Measurements from ENCODE around the gene GATA3.
A peak's percentile ranks its signal among the peaks of the same experiment; 100 is the strongest.

The GATA3 gene

DNA sequence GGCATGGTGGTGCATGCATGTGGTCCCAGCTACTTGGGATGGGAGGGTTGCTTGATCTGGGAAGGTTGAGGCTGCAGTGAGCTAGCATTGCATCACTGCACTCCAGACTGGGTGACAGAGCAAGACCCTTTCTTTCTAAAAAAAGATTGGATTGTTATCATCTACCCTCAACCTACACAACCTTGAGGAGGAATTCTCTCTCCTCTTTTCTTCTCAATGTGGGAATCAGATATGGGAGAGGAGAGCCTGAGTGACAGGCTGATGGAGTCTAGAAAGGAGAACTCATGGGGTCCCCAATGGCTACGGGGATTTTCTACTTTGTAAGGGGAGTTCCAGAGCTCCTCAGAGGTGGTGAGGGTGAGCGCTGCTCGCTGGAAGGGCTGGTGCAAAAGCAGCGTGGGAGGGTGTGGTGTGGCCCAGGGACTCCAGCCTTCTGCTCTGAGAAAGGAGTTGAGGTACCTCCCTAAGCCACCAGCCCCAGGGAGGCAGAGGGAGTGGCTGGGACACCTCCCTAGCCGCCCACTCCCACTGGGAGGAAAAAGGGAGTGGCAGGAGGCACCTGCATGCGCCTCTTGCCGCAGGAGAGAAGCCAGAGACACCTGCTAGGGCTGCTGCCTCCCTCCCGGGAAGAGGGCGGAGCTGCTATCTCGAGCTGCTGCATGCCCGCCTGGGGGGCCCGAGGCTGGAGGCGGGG lies 48.4 kb downstream of the GATA3 start:
- no peak for DNase-seq

GRCh38 chr10:8103543-8103942 lies 49.1 kb downstream of the GATA3 start:
- no peak for DNase-seq

- DNase-seq = no peak
These were observed 49.5 kb downstream of the GATA3 start for GRCh38 chr10:8104005-8104404.

DNA sequence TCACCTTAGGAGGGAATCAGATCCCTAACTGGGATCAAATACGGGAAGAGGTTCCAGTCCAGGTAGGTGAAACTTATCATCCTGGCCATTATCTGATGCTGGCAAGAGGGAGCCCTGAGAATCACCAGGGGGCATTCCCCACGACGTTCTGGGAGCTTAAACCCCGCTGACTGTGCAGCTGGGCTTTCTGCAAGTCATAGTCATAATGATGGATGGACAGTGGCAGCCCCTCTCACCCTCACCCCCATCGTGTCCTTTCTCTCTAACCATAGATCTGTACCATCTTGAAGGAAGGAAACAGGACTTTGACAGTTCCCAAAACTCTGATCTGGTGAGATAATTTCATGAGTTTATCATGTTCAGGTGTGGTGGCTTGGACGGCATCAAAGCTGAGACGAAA lies 50.2 kb downstream of the GATA3 start:
- no peak for DNase-seq

- no peak for DNase-seq
These were observed 51.4 kb downstream of the GATA3 start for GRCh38 chr10:8105932-8106331.

DNA sequence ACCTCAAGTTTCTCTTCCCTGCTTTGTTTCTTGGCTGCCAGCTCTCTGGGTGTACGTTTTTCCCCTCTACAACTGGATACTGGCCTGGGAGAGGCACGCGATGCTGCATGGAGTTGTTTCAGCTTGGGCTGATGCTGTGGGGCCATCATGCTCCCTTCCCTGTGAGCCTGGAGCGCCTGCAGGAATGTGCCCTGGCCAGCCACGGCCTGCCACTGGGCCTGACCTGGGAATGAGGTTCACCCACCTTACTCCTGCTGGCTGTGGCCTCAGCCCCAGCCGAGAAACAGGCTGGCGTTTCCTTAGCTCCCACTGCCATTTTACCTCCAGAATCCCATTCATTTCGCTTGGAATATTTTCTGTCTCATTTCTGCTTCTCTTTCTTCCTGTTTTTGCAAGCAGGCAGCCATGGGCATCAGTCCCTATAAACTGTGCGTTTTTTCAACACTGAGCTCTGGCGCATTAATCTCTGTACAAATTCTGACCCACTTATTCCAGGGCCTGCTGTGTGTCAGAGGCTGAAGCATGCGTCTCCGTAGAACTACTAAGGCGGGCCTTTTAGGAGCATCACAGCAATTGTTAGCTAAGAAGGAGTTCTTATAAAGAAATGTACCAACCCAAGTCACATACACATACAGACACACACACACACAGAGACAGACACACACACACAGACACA lies 57.9 kb downstream of the GATA3 start:
- no peak for DNase-seq

DNA sequence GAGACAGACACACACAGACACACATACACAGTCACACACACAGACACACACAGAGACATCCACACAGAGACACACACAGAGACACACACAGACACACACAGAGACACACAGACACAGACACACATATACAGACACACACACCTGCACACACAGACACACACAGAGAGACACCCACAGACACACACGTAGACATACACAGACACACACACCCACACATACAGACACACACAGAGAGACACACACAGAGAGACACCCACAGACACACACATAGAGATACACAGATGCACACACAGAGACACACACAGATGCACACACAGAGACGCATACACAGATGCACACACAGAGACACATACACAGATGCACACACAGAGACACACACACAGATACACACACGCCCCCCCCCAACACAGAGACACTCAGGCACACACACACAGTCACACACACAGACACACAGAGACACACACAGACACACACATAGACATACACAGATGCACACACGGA lies 58.5 kb downstream of the GATA3 start:
- DNase-seq = no peak

DNA sequence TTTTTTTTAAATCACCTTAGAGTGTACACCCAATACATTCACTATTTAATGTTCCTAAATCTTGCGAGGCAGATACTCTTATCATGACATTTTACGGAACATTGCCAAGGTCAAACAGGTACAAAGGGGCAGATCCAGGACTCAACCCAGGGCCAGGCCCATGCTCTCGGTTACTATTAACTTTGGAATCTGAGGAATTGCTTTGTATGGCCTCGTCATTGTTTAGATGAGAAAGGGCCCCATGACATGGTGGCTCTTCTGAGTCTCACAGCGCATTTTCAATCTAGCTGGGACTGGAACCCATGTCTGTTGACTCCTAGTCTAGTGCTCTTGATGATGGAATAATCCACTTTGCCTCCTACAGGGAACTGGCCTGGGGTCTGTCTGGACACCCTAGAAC lies 59.1 kb downstream of the GATA3 start:
- DNase-seq = no peak

DNA sequence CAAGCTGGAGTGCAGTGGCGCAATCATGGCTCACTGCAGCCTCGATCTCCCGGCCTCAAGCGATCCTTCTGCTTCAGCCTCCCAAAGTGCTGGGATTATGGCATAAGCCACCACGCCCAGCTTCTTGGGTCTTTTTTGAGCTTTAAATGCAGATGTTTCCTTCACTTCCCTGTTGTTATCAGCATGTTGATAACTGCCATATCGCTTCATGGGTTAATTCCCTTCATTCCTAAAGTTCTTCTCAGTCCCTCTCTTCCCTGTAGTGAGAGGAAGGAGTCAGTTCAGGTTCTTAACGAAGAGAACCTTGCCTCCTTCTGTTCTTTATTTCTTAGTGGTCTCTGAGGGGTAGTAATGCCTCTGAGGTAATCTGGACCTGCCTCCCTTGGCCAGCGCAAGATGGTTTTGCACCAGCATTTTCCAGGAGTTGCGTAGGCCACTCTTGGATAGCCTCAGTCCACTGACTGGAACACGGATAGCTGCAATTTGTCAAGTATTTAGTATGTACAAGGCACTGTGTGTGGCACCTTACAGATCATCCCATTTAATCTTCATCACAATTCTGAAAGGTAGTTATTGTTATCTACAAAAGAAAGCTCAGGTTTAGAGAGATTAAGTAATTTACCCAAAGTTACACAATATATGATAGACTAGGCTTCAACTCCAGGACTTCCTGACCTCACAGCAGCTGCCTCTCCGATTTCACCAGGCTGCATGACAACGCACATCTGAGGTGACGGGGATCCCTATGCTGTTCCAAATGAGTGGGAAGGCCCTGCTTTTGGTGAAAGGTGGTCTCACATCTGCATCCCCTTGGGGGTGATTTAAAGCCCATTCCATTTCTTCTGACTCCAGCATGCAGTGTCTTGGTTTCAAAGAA lies 60.5 kb downstream of the GATA3 start:
- peak; percentile 32 to 38 for DNase-seq

GRCh38 chr10:8115618-8115980 lies 61.1 kb downstream of the GATA3 start:
- no peak for DNase-seq

DNA sequence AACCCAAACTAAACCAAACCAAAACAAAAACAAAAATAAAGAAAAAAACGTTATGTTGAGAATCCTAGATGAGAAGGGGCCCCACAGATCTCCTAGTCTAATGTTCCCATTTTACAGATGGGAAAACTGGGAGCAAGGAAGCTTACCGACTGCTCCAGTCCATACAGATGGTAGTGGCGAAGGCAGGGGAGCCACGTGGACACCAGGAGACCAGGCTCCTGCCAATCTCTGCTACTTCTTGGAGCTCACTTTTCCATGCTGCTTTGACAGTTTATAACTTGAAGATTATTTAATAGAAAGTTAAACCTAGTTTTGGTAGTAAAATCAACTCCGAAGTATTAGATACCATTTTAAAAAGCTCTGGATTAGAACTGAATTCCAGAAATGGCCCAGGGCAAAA lies 62.0 kb downstream of the GATA3 start:
- no peak for DNase-seq

GRCh38 chr10:8116926-8117493 lies 62.5 kb downstream of the GATA3 start:
- no peak for DNase-seq

DNA sequence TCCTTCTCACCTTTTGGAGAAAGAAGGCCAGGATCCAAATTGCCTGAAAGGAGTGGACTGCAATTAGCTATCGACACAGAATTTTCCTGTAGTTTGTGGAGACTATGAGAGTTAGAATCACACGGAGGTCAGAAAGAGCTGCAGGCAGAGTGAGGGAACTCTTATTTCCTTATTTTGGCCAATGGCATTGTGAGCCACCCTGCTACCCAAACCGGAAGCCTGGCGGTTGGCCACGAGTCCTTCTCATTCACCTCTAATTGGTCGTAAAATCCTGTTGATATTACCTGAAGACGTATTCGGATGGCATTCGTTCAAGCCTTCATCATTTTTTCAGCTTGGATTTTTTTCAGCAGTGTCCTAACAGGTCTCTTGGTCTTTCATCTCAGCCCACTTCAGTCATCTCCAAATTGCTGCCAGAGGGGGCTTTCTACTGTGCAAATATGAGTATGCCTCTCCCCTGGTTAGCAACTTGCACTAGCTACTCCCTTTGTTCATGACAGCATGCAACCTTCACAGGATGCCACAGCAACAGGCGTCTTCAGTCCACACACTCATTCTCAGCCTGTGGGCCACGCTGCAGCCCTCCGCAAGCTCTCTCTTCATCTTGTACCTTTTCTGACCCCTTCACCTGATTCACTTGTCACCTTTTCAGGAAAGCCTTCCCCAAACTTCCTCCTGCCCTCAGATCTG lies 66.9 kb downstream of the GATA3 start:
- no peak for DNase-seq

- no peak for DNase-seq
These were observed 68.3 kb downstream of the GATA3 start for GRCh38 chr10:8122611-8123369.

DNA sequence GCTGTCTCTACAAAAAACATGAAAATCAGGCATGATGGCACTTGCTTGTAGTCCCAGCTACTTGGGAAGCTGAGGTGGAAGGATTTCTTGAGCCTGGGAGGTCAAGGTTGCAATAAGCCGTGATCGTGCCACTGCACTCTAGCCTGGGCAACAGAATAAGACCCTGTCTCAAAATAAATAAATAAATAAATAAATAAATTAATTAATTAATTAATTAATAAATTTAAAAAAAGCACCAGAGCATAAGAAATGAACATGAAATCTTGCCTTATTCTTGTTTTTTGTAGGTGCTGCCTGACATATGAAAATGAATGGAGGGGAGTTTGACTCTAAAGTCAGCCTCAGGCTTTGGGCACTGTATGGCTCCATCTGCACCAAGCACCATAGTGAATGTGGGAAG lies 69.9 kb downstream of the GATA3 start:
- no peak for DNase-seq

Data from inflammatory macrophage (primary cell).